Progenitor cell of endocrine pancreas (in vitro differentiated cells): ENCODE measurements around the gene CGREF1. TPM values are rescaled to one million over a fixed set of nuclear protein-coding genes. Genes with fewer than 3 reads are reported as not detected.

Source experiments
- DNase-seq: peaks from one replicate; pipeline ENCODE4 v3.0.0; 2021; ENCODE audit warnings: low spot score; ENCODE audit not compliant: unreplicated experiment
- H3K27ac Mint-ChIP-seq: 2 replicates; pipeline ENCODE4 v1.8.0; 2021; ENCODE audit warnings: mild to moderate bottlenecking, moderate library complexity, mixed read lengths
- H3K27me3 Mint-ChIP-seq: 2 replicates; pipeline ENCODE4 v1.8.0; 2021; ENCODE audit warnings: mixed read lengths
- H3K36me3 Mint-ChIP-seq: 2 replicates; pipeline ENCODE4 v1.8.0; 2022; ENCODE audit warnings: mixed read lengths; ENCODE audit not compliant: insufficient read depth
- H3K4me1 Mint-ChIP-seq: 2 replicates; pipeline ENCODE4 v1.8.0; 2021; ENCODE audit warnings: low read depth, mixed read lengths
- H3K4me3 Mint-ChIP-seq: 2 replicates; pipeline ENCODE4 v1.8.0; 2021; ENCODE audit warnings: low read depth, mild to moderate bottlenecking, moderate library complexity, mixed read lengths
- H3K9me3 Mint-ChIP-seq: 2 replicates; pipeline ENCODE4 v1.8.0; 2021; ENCODE audit warnings: low read depth, mixed read lengths
- CTCF ChIP-seq: fragments of 200-600 bp; sonication (generic); IDR thresholded peaks from one replicate; pipeline ENCODE4 v1.5.0; 2021; ENCODE audit warnings: antibody characterized with exemption, mild to moderate bottlenecking; ENCODE audit not compliant: unreplicated experiment
- total RNA-seq: library from RNA; stranded (reverse); gene quantifications from 2 replicates; pipeline ENCODE4 v1.2.1, GENCODE V29; 2021

CGREF1 gene
- total RNA-seq, 1 donor from 2014 or later = 0.31 TPM

- no peaks in the 10 kb centered on the region for H3K4me1 Mint-ChIP-seq
- no peak for DNase-seq
- H3K36me3 Mint-ChIP-seq = no peaks in the 10 kb centered on the region
- H3K27ac Mint-ChIP-seq = no peak overlapping the region
- no peak for TF ChIP-seq CTCF
- no peak overlapping the region for H3K4me3 Mint-ChIP-seq
- no peaks in the 10 kb centered on the region for H3K9me3 Mint-ChIP-seq
- peaks cover 21% of the 10 kb centered on the region for H3K27me3 Mint-ChIP-seq
Measured at GRCh38 chr2:27105981-27106380, 12.9 kb downstream of the CGREF1 start.

- Mint-ChIP-seq H3K27me3 (peaks cover 21% of the 10 kb centered on the region), H3K27ac (no peak overlapping the region), H3K9me3 (no peaks in the 10 kb centered on the region), H3K36me3 (no peaks in the 10 kb centered on the region), H3K4me3 (no peak overlapping the region), H3K4me1 (no peaks in the 10 kb centered on the region)
- TF ChIP-seq CTCF = no peak
- no peak for DNase-seq
Measured at GRCh38 chr2:27102329-27102728, 16.6 kb downstream of the CGREF1 start.

- Mint-ChIP-seq H3K27ac (no peak overlapping the region), H3K4me3 (no peak overlapping the region), H3K27me3 (peaks cover 14% of the 10 kb centered on the region), H3K4me1 (peaks cover 6% of the 10 kb centered on the region), H3K9me3 (no peaks in the 10 kb centered on the region), H3K36me3 (no peaks in the 10 kb centered on the region)
- no peak for DNase-seq
- no peak for TF ChIP-seq CTCF
Measured at GRCh38 chr2:27100036-27100435, 18.9 kb downstream of the CGREF1 start.

- H3K27ac Mint-ChIP-seq = no peak overlapping the region
- no peaks in the 10 kb centered on the region for H3K36me3 Mint-ChIP-seq
- H3K4me3 Mint-ChIP-seq = no peak overlapping the region
- peaks cover 6% of the 10 kb centered on the region for H3K4me1 Mint-ChIP-seq
- H3K9me3 Mint-ChIP-seq = no peaks in the 10 kb centered on the region
- TF ChIP-seq CTCF = no peak
- H3K27me3 Mint-ChIP-seq = peaks cover 11% of the 10 kb centered on the region
- no peak for DNase-seq
Measured at GRCh38 chr2:27099334-27099955, 19.5 kb downstream of the CGREF1 start.

- H3K4me1 Mint-ChIP-seq = peaks cover 6% of the 10 kb centered on the region
- no peak for DNase-seq
- peaks cover 5% of the 10 kb centered on the region for H3K27me3 Mint-ChIP-seq
- H3K36me3 Mint-ChIP-seq = no peaks in the 10 kb centered on the region
- H3K27ac Mint-ChIP-seq = no peak overlapping the region
- H3K9me3 Mint-ChIP-seq = no peaks in the 10 kb centered on the region
- H3K4me3 Mint-ChIP-seq = no peak overlapping the region
- TF ChIP-seq CTCF = no peak
Measured at GRCh38 chr2:27097341-27097740, 21.6 kb downstream of the CGREF1 start.
